Measurements from ENCODE around the gene PACS1. TPM values are rescaled to one million over a fixed set of nuclear protein-coding genes. Genes with fewer than 3 reads are reported as not detected.

The PACS1 gene
- polyA plus RNA-seq, 1 of the 3 experiments (the other 2 are of a cell fraction) = 37.3 TPM

GRCh38 chr11:66100272-66101065 lies 30.4 kb downstream of the PACS1 start:
- no peak overlapping the region for H3K4me3 ChIP-seq (ENCODE audit: low read depth in 2 of 2, low read length in 1 of 2)
- H2AFZ ChIP-seq (ENCODE audit: low read depth) = no peak overlapping the region
- CTCF ChIA-PET = interaction anchor here (1.7 kb wide), 1 partner anchor 18 kb away, joined by 5 read pairs; no protein-coding TSS in a partner anchor
- no peaks in the 10 kb centered on the region for H3K27me3 ChIP-seq (ENCODE audit: insufficient read depth)
- peak; percentile 88 for TF ChIP-seq MXI1 (IDR thresholded peaks at IDR 0.05; ENCODE audit: low read depth, low read length)
- no peak for TF ChIP-seq REST (IDR thresholded peaks at IDR 0.05; ENCODE audit: low read depth, low read length)
- TF ChIP-seq, protein P1, sequence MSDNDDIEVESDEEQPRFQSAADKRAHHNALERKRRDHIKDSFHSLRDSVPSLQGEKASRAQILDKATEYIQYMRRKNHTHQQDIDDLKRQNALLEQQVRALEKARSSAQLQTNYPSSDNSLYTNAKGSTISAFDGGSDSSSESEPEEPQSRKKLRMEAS (IDR thresholded peaks at IDR 0.05; ENCODE audit: low read depth) = peak; percentile 66
- TF ChIP-seq, protein P2, sequence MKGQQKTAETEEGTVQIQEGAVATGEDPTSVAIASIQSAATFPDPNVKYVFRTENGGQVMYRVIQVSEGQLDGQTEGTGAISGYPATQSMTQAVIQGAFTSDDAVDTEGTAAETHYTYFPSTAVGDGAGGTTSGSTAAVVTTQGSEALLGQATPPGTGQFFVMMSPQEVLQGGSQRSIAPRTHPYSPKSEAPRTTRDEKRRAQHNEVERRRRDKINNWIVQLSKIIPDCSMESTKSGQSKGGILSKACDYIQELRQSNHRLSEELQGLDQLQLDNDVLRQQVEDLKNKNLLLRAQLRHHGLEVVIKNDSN (IDR thresholded peaks at IDR 0.05; ENCODE audit: borderline replicate concordance, low read depth) = peak; percentile 61; the same call in 1 of the 2 replicates
- TF ChIP-seq RXRA (IDR thresholded peaks at IDR 0.05; ENCODE audit: borderline replicate concordance, low read depth) = no peak
- TF ChIP-seq EZH2phosphoT487 (IDR thresholded peaks at IDR 0.05; ENCODE audit: borderline replicate concordance, low read depth) = no peak
- no peak for TF ChIP-seq RFX5 (IDR thresholded peaks at IDR 0.05; ENCODE audit: low read length)
- H3K9me3 ChIP-seq = no peaks in the 10 kb centered on the region
- no peaks in the 10 kb centered on the region for H3K36me3 ChIP-seq (replicated peaks in 1 of 2; ENCODE audit: control insufficient read depth in 1 of 2, insufficient read depth in 2 of 2, low read length in 1 of 2)
- peaks cover 99% of the 10 kb centered on the region for H3K79me2 ChIP-seq (ENCODE audit: insufficient read depth)
- H3K9me2 ChIP-seq = no peaks in the 10 kb centered on the region
- peaks cover 10 to 11% of the 10 kb centered on the region in 2 experiments; a peak in 3 of 4 replicates for H3K4me1 ChIP-seq (ENCODE audit: control insufficient read depth in 1 of 2, insufficient read depth in 2 of 2, low read depth in 1 of 2, low read length in 1 of 2)
- WGBS (ENCODE audit: low lambda C conversion rate) = 58% methylated on average over 13 of the region's 14 CpGs
- peak overlapping the region; percentile 5 to 45; a peak in 2 of 4 replicates for H3K27ac ChIP-seq (ENCODE audit: low read depth in 2 of 2, low read length in 1 of 2)
- H3K9ac ChIP-seq = no peak overlapping the region
- peak; percentile 32 for DNase-seq
- H3F3A ChIP-seq (replicated peaks; ENCODE audit: insufficient read depth) = peaks cover 2% of the 10 kb centered on the region
- peaks cover 4% of the 10 kb centered on the region; the same call in 1 of the 2 replicates for H4K20me1 ChIP-seq (ENCODE audit: insufficient read depth)
- POLR2A ChIA-PET = no interaction called here
- H3K4me2 ChIP-seq = no peak overlapping the region

DNA sequence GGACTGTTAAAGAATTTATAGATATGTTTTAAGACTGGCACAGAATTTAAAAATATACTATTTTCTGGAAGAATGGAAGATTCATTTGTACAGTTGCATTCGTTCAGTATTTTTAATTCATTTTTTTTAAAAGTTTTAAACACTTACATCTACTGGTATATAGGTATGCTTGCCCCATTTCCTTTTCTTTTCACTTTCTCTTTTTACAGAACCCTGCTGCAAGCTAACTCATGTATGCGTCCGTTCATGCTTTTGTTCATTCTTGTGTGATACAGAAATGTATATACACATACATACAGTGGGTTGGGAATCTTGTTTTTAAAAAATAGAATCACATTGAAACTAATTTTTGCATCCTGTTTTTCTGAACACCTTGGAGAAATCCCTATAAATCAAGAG lies 31.0 kb downstream of the PACS1 start:
- H3K9ac ChIP-seq = no peak overlapping the region
- no peaks in the 10 kb centered on the region for H3K9me3 ChIP-seq
- H3K27ac ChIP-seq (ENCODE audit: low read depth in 2 of 2, low read length in 1 of 2) = peak overlapping the region in 1 of 2 experiments; percentile 45; a peak in 1 of 4 replicates
- H3K9me2 ChIP-seq = no peaks in the 10 kb centered on the region
- ChIA-PET CTCF (interaction anchor here (1.7 kb wide), 1 partner anchor 18 kb away, joined by 5 read pairs; no protein-coding TSS in a partner anchor), POLR2A (interaction anchor here (0.6 kb wide), 1 partner anchor 25 kb away, joined by 5 read pairs; no protein-coding TSS in a partner anchor)
- H3K79me2 ChIP-seq (ENCODE audit: insufficient read depth) = peaks cover 99% of the 10 kb centered on the region
- H3K4me1 ChIP-seq (ENCODE audit: control insufficient read depth in 1 of 2, insufficient read depth in 2 of 2, low read depth in 1 of 2, low read length in 1 of 2) = peaks cover 10 to 11% of the 10 kb centered on the region in 2 experiments; a peak in 3 of 4 replicates
- no peaks in the 10 kb centered on the region for H3K27me3 ChIP-seq (ENCODE audit: insufficient read depth)
- no peak for DNase-seq
- 96% methylated on average over 3 of the region's 3 CpGs for WGBS (ENCODE audit: low lambda C conversion rate)
- no peaks in the 10 kb centered on the region for H3K36me3 ChIP-seq (replicated peaks in 1 of 2; ENCODE audit: control insufficient read depth in 1 of 2, insufficient read depth in 2 of 2, low read length in 1 of 2)
- no peak overlapping the region for H2AFZ ChIP-seq (ENCODE audit: low read depth)
- no peak overlapping the region for H3K4me3 ChIP-seq (ENCODE audit: low read depth in 2 of 2, low read length in 1 of 2)
- peaks cover 2% of the 10 kb centered on the region for H3F3A ChIP-seq (replicated peaks; ENCODE audit: insufficient read depth)
- no peak overlapping the region for H3K4me2 ChIP-seq
- H4K20me1 ChIP-seq (ENCODE audit: insufficient read depth) = peaks cover 4% of the 10 kb centered on the region; the same call in 1 of the 2 replicates
- TF ChIP-seq USF2 (IDR thresholded peaks at IDR 0.05; ENCODE audit: borderline replicate concordance, low read depth, low read length) (no peak), ZBTB33 (IDR thresholded peaks at IDR 0.05; ENCODE audit: borderline replicate concordance, low read depth) (no peak), YY1 (IDR thresholded peaks at IDR 0.05; ENCODE audit: low read depth) (no peak), REST (IDR thresholded peaks at IDR 0.05; ENCODE audit: low read depth, low read length) (no peak), SIN3A (IDR thresholded peaks at IDR 0.05; ENCODE audit: borderline replicate concordance, low read depth, low read length) (no peak), FOXJ3 (CRISPR knock-in tag; IDR thresholded peaks at IDR 0.05) (no peak)

Measured in SK-N-SH (cell line).